GM23338 (cell line): Measurements from ENCODE around the gene SLC25A36. TPM values are rescaled to one million over a fixed set of nuclear protein-coding genes. Genes with fewer than 3 reads are reported as not detected.

ENCODE experiments used
- ATAC-seq: fragments of 200-7000 bp; cut with Tn5 transposase; 3 replicates; pipeline ENCODE4 v1.9.1; 2020
- DNase-seq: peaks from one replicate; pipeline ENCODE4 v3.0.0-alpha.2; 2015; ENCODE audit warnings: low spot score
- H2AFZ ChIP-seq: fragments of 200-600 bp; sonication (generic); 2 replicates; pipeline ENCODE4 v1.8.0; 2016; ENCODE audit warnings: antibody characterized with exemption, mild to moderate bottlenecking, moderate library complexity
- H3F3A ChIP-seq: fragments of 200-600 bp; sonication (generic); replicated peaks from 2 replicates; pipeline ENCODE4 v1.8.0; 2017; ENCODE audit warnings: antibody characterized with exemption, mixed run types, low read depth
- H3K27ac ChIP-seq: fragments of 200-600 bp; sonication (generic); 2 replicates; pipeline ENCODE4 v1.6.1; 2016; ENCODE audit warnings: low read depth
- H3K27me3 ChIP-seq: fragments of 200-600 bp; sonication (generic); 2 replicates; pipeline ENCODE4 v1.8.0; 2016; ENCODE audit warnings: mild to moderate bottlenecking, mixed run types, moderate library complexity; ENCODE audit not compliant: insufficient read depth
- H3K36me3 ChIP-seq: fragments of 200-600 bp; sonication (generic); 2 replicates; pipeline ENCODE4 v1.8.0; 2016; ENCODE audit warnings: mild to moderate bottlenecking; ENCODE audit not compliant: insufficient read depth
- H3K4me1 ChIP-seq: fragments of 200-600 bp; sonication (generic); 2 replicates; pipeline ENCODE4 v1.8.0; 2016; ENCODE audit warnings: mild to moderate bottlenecking, moderate library complexity; ENCODE audit not compliant: insufficient read depth
- H3K4me2 ChIP-seq: fragments of 200-600 bp; sonication (generic); 2 replicates; pipeline ENCODE4 v1.7.1; 2017; ENCODE audit warnings: mixed run types
- H3K4me3 ChIP-seq: fragments of 200-600 bp; sonication (generic); 2 replicates; pipeline ENCODE4 v1.6.1; 2016; ENCODE audit warnings: mixed run types
- H3K79me2 ChIP-seq: fragments of 200-600 bp; sonication (generic); replicated peaks from 2 replicates; pipeline ENCODE4 v1.8.0; 2017; ENCODE audit warnings: mild to moderate bottlenecking; ENCODE audit not compliant: insufficient read depth
- H3K9me2 ChIP-seq: fragments of 200-600 bp; sonication (generic); 2 replicates; pipeline ENCODE4 v1.8.0; 2017; ENCODE audit not compliant: insufficient read depth
- H4K20me1 ChIP-seq: fragments of 200-600 bp; sonication (generic); replicated peaks from 2 replicates; pipeline ENCODE4 v1.8.0; 2017; ENCODE audit warnings: mild to moderate bottlenecking; ENCODE audit not compliant: insufficient read depth
- H3K27ac Mint-ChIP-seq: 2 replicates; pipeline ENCODE4 v1.8.0; 2020; ENCODE audit warnings: inconsistent platforms, mild to moderate bottlenecking, moderate library complexity, mixed read lengths
- H3K27me3 Mint-ChIP-seq: 3 replicates; pipeline ENCODE4 v1.8.0; 2022; ENCODE audit warnings: low read depth, mild to moderate bottlenecking, moderate library complexity, mixed read lengths, inconsistent platforms; ENCODE audit not compliant: insufficient read depth, poor library complexity
- H3K36me3 Mint-ChIP-seq: 3 replicates; pipeline ENCODE4 v1.8.0; 2021; ENCODE audit warnings: low read depth, mild to moderate bottlenecking, inconsistent platforms, moderate library complexity, mixed read lengths
- H3K4me1 Mint-ChIP-seq: 3 replicates; pipeline ENCODE4 v1.8.0; 2020; ENCODE audit warnings: mild to moderate bottlenecking, inconsistent platforms, mixed read lengths
- H3K4me3 Mint-ChIP-seq: 3 replicates; pipeline ENCODE4 v1.8.0; 2021; ENCODE audit warnings: moderate library complexity, mild to moderate bottlenecking, inconsistent platforms, mixed read lengths
- H3K9me3 Mint-ChIP-seq: 3 replicates; pipeline ENCODE4 v1.8.0; 2020; ENCODE audit warnings: moderate library complexity, mild to moderate bottlenecking, inconsistent platforms, mixed read lengths
- CREB1 ChIP-seq: fragments of 250-450 bp; sonication (Bioruptor Pico); IDR thresholded peaks from 2 replicates; pipeline ENCODE4 v1.5.0; 2020; ENCODE audit warnings: low read depth, mild to moderate bottlenecking, moderate library complexity
- EZH2phosphoT487 ChIP-seq: fragments of 200-600 bp; sonication (generic); IDR thresholded peaks from one replicate; pipeline ENCODE4 v1.8.1; 2018; ENCODE audit warnings: antibody characterized with exemption; ENCODE audit not compliant: unreplicated experiment
- POLR2AphosphoS5 ChIP-seq: IDR thresholded peaks from 2 replicates; pipeline ENCODE4 v1.6.1; 2016; ENCODE audit warnings: antibody characterized with exemption, low read depth
- long read RNA-seq: library from polyadenylated mRNA; unstranded; transcript quantifications from one replicate; pipeline ENCODE4 v2.0.0, GENCODE V29; 2020; ENCODE audit not compliant: unreplicated experiment
- polyA plus RNA-seq: library from polyadenylated mRNA; unstranded; fragments of >200 nt; fragmentation: Nextera tagmentation; extraction: Ambion mirVana; gene quantifications from 2 replicates; pipeline ENCODE4 v1.2.1, GENCODE V29; 2016
- total RNA-seq: library from RNA; depleted of rRNA; stranded (reverse); fragments of >200 nt; shearing (Covaris generic); gene quantifications from 2 replicates; pipeline ENCODE4 v1.2.3, GENCODE V29; 2014; rRNA removed
- TF ChIP-seq, protein P1 (sequence below), 2 experiments: fragments of 200-600 bp in 1 of 2; sonication (generic) in 1 of 2; conservative IDR thresholded peaks; 2 replicates each; pipeline versions ENCODE4 v1.5.1 to v1.6.1; 2016 to 2017; ENCODE audit warnings: antibody characterized with exemption in 2 of 2, low read depth in 2 of 2, mild to moderate bottlenecking in 2 of 2, moderate library complexity in 1 of 2
- TF ChIP-seq, protein P2 (sequence below): fragments of 250-450 bp; sonication (Bioruptor Pico); IDR thresholded peaks from 2 replicates; pipeline ENCODE4 v1.5.0; 2020; ENCODE audit warnings: mild to moderate bottlenecking, moderate library complexity

SLC25A36 gene, protein sequence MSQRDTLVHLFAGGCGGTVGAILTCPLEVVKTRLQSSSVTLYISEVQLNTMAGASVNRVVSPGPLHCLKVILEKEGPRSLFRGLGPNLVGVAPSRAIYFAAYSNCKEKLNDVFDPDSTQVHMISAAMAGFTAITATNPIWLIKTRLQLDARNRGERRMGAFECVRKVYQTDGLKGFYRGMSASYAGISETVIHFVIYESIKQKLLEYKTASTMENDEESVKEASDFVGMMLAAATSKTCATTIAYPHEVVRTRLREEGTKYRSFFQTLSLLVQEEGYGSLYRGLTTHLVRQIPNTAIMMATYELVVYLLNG
- total RNA-seq (123 and 135 TPM in 2 replicates), polyA plus RNA-seq (93.7 and 113 TPM in 2 replicates)
- long read RNA-seq, full-length matches to known transcripts, result 32 of 42 reads
- long read RNA-seq, partial matches to known transcripts, result 3 of 42 reads
- long read RNA-seq, other reads (novel, unspliced or antisense), result 7 of 42 reads

DNA sequence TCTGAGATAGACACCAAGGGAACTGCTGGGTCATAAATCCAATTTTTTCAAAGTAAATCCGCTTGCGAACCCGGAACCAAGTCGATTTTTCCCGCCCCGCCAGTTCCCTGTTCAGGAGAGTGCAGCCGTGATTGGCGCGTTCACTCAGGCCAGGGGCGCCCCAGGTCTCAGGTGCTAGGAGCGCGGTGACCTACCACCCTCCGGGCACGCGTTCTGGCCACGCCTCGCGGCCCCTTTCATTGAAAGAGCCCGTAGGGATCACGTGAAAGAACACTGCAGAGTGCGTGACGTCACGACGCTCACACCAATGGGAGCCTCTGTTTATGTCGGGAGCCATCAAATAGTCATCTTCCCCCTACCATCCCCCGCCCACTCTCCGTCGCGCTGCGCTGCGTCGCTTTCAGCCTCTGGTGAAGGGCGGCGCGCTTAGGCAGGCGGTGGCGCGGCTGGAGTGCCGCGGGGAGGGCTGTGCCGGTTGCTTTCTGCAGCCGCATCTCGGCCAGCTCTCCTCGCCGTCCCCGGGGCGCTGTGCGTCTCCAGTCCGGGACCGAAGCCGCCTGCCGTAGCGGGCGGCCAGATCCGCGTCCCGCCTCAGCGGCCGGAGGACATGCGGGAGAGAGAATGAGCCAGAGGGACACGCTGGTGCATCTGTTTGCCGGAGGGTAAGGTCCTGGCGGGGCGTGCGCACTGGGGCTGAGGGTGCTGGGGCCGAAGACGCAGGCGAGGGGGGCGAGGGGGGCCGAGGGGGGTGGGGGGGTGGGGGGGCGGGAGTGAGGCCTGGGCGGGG, at the start of gene SLC25A36:
Gene SLC25A36 (plus strand): TSS at position 403 of the 787 bp plus-strand sequence. CDS start 219 bp downstream, at position 622.
- peaks cover 16% of the 10 kb centered on the region for H3K4me1 Mint-ChIP-seq
- TF ChIP-seq CREB1 (peak; percentile 100), POLR2AphosphoS5 (peak; percentile 97), EZH2phosphoT487 (no peak)
- TF ChIP-seq, protein P1, sequence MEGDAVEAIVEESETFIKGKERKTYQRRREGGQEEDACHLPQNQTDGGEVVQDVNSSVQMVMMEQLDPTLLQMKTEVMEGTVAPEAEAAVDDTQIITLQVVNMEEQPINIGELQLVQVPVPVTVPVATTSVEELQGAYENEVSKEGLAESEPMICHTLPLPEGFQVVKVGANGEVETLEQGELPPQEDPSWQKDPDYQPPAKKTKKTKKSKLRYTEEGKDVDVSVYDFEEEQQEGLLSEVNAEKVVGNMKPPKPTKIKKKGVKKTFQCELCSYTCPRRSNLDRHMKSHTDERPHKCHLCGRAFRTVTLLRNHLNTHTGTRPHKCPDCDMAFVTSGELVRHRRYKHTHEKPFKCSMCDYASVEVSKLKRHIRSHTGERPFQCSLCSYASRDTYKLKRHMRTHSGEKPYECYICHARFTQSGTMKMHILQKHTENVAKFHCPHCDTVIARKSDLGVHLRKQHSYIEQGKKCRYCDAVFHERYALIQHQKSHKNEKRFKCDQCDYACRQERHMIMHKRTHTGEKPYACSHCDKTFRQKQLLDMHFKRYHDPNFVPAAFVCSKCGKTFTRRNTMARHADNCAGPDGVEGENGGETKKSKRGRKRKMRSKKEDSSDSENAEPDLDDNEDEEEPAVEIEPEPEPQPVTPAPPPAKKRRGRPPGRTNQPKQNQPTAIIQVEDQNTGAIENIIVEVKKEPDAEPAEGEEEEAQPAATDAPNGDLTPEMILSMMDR (conservative IDR thresholded peaks at IDR 0.05; ENCODE audit: low read depth in 2 of 2), result no peak
- TF ChIP-seq, protein P2, sequence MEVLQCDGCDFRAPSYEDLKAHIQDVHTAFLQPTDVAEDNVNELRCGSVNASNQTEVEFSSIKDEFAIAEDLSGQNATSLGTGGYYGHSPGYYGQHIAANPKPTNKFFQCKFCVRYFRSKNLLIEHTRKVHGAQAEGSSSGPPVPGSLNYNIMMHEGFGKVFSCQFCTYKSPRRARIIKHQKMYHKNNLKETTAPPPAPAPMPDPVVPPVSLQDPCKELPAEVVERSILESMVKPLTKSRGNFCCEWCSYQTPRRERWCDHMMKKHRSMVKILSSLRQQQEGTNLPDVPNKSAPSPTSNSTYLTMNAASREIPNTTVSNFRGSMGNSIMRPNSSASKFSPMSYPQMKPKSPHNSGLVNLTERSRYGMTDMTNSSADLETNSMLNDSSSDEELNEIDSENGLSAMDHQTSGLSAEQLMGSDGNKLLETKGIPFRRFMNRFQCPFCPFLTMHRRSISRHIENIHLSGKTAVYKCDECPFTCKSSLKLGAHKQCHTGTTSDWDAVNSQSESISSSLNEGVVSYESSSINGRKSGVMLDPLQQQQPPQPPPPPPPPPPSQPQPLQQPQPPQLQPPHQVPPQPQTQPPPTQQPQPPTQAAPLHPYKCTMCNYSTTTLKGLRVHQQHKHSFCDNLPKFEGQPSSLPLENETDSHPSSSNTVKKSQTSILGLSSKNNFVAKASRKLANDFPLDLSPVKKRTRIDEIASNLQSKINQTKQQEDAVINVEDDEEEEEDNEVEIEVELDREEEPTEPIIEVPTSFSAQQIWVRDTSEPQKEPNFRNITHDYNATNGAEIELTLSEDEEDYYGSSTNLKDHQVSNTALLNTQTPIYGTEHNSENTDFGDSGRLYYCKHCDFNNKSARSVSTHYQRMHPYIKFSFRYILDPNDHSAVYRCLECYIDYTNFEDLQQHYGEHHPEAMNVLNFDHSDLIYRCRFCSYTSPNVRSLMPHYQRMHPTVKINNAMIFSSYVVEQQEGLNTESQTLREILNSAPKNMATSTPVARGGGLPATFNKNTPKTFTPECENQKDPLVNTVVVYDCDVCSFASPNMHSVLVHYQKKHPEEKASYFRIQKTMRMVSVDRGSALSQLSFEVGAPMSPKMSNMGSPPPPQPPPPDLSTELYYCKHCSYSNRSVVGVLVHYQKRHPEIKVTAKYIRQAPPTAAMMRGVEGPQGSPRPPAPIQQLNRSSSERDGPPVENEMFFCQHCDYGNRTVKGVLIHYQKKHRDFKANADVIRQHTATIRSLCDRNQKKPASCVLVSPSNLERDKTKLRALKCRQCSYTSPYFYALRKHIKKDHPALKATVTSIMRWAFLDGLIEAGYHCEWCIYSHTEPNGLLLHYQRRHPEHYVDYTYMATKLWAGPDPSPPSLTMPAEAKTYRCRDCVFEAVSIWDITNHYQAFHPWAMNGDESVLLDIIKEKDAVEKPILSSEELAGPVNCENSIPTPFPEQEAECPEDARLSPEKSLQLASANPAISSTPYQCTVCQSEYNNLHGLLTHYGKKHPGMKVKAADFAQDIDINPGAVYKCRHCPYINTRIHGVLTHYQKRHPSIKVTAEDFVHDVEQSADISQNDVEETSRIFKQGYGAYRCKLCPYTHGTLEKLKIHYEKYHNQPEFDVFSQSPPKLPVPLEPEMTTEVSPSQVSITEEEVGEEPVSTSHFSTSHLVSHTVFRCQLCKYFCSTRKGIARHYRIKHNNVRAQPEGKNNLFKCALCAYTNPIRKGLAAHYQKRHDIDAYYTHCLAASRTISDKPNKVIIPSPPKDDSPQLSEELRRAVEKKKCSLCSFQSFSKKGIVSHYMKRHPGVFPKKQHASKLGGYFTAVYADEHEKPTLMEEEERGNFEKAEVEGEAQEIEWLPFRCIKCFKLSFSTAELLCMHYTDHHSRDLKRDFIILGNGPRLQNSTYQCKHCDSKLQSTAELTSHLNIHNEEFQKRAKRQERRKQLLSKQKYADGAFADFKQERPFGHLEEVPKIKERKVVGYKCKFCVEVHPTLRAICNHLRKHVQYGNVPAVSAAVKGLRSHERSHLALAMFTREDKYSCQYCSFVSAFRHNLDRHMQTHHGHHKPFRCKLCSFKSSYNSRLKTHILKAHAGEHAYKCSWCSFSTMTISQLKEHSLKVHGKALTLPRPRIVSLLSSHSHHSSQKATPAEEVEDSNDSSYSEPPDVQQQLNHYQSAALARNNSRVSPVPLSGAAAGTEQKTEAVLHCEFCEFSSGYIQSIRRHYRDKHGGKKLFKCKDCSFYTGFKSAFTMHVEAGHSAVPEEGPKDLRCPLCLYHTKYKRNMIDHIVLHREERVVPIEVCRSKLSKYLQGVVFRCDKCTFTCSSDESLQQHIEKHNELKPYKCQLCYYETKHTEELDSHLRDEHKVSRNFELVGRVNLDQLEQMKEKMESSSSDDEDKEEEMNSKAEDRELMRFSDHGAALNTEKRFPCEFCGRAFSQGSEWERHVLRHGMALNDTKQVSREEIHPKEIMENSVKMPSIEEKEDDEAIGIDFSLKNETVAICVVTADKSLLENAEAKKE (CRISPR knock-in tag), result no peak
- no peaks in the 10 kb centered on the region for H3K9me3 Mint-ChIP-seq
- DNase-seq (peak; percentile 100), ATAC-seq (peak; percentile 92)
- H3K27me3 Mint-ChIP-seq, result peaks cover 7% of the 10 kb centered on the region
- Histone ChIP-seq H3K4me3 (peak within 1 kb of the TSS; percentile 64), H3F3A (no peaks in the 10 kb centered on the region), H3K36me3 (no peaks in the 10 kb centered on the region), H2AFZ (peak within 1 kb of the TSS; percentile 58), H3K4me1 (peaks cover 15% of the 10 kb centered on the region), H3K79me2 (peaks cover 45% of the 10 kb centered on the region), H4K20me1 (peaks cover 31% of the 10 kb centered on the region), H3K27ac (peak within 1 kb of the TSS; percentile 90), H3K9me2 (no peaks in the 10 kb centered on the region), H3K27me3 (no peaks in the 10 kb centered on the region), H3K4me2 (peak within 1 kb of the TSS; percentile 81)
- H3K27ac Mint-ChIP-seq, result peak within 1 kb of the TSS; percentile 99
- H3K36me3 Mint-ChIP-seq, result no peaks in the 10 kb centered on the region
- H3K4me3 Mint-ChIP-seq, result peak within 1 kb of the TSS; percentile 94
